Heart left ventricle (tissue), 13 donors: Measurements from ENCODE around the gene FAM98C.

ENCODE experiments used
- POLR2A ChIP-seq, 2 donors: fragments of 450-650 bp; IDR thresholded peaks; one replicate each; pipeline ENCODE4 v1.6.1; 2017; ENCODE audit warnings: antibody characterized with exemption in 2 of 2, mild to moderate bottlenecking in 2 of 2, moderate library complexity in 2 of 2
- TF ChIP-seq, protein P1 (sequence below), 12 donors: fragments of 200-600 bp; sonication (generic) in 4 of 12; IDR thresholded peaks; one replicate each; pipeline versions ENCODE4 v1.5.0 to v1.8.0; 2018 to 2022; ENCODE audit warnings: antibody characterized with exemption in 12 of 12, mild to moderate bottlenecking in 5 of 12
- donor health status: ischemic (EF 13 %, LVEDD 7.1; RV severe dilation, severe dysfunction).
- donor health status: DM: no; HTN: yes; CAD: no.
- donor health status: DM: no; HTN: no; CAD: no.
- donor health status: ischemic (EF 25% LVEDD 6.9; RV normal size, moderate dysfunction).
- donor health status: ischemic (EF 25% LVEDD 5.7; RV mildly dilated, moderate dysfunction).
- donor health status: ischemic (EF 35%, LVEDD 5.7; RV mildly dilated, moderate dysfunction).
- donor health status: nonischemic (EF 11% LVEDD 7.7; RV severe dilation, severe dysfunction).
- donor health status: DM: yes; HTN: yes; CAD: no.
- donor health status: PGD.
- donor health status: ischemic (EF 29% LVEDD 5.4; RV normal size, mild dysfunction).
- donor health status: nonischemic (EF 23%, LVEDD 6.1; RV moderate dilation, normal function).

DNA sequence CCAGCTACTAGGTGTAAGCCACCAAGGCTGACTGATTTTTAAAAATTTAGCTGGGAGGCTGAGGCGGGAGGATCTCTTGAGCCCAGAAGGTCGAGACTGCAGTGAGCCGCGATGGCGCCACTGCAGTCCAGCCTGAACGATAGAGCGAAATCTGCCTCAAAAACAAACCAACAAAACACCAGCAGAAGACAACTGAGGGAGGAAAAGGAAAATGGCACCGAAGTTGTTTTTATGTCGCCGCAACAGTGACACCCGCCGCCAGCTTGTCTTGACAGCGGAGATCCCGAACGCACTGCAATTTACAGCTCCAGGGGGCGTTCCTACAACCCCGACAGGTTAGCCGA, 298 bp upstream of the FAM98C start:
- TF ChIP-seq, protein P1, sequence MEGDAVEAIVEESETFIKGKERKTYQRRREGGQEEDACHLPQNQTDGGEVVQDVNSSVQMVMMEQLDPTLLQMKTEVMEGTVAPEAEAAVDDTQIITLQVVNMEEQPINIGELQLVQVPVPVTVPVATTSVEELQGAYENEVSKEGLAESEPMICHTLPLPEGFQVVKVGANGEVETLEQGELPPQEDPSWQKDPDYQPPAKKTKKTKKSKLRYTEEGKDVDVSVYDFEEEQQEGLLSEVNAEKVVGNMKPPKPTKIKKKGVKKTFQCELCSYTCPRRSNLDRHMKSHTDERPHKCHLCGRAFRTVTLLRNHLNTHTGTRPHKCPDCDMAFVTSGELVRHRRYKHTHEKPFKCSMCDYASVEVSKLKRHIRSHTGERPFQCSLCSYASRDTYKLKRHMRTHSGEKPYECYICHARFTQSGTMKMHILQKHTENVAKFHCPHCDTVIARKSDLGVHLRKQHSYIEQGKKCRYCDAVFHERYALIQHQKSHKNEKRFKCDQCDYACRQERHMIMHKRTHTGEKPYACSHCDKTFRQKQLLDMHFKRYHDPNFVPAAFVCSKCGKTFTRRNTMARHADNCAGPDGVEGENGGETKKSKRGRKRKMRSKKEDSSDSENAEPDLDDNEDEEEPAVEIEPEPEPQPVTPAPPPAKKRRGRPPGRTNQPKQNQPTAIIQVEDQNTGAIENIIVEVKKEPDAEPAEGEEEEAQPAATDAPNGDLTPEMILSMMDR (IDR thresholded peaks at IDR 0.05), result no peak
- TF ChIP-seq POLR2A (IDR thresholded peaks at IDR 0.05), result no peak
